GM10266 (cell line): ENCODE measurements around the gene ZNF746.

Source experiments
- DNase-seq: peaks from one replicate; pipeline ENCODE4 v3.0.0; 2012; ENCODE audit errors: extremely low spot score
- CTCF ChIP-seq: IDR thresholded peaks from 2 replicates; pipeline ENCODE4 v1.5.1; 2012; ENCODE audit warnings: mild to moderate bottlenecking, low read depth; ENCODE audit not compliant: control insufficient read depth, insufficient read depth; ENCODE audit errors: missing control alignments

The ZNF746 gene

DNA sequence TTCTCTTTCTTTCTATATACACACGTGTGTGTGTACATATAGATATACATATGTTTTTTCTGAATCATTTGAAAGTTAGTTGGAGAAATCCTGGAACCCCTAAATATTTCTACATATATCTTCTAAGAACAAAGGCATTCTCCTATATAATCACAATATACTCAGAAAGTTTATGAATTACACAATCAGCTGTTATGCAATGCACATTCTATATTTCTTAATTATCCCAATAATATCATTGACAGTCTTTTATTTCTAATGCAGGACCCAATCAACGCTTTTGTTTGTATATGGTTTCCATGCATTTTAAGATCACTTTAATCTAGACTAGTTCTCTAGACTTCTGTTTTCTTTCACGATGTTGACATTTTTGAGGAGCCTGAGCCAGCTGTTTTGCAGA lies 27.7 kb upstream of the ZNF746 start:
- DNase-seq = no peak
- no peak for TF ChIP-seq CTCF

- DNase-seq = no peak
- TF ChIP-seq CTCF = no peak
Observed at GRCh38 chr7:149524394-149524793, 26.8 kb upstream of the ZNF746 start.

DNA sequence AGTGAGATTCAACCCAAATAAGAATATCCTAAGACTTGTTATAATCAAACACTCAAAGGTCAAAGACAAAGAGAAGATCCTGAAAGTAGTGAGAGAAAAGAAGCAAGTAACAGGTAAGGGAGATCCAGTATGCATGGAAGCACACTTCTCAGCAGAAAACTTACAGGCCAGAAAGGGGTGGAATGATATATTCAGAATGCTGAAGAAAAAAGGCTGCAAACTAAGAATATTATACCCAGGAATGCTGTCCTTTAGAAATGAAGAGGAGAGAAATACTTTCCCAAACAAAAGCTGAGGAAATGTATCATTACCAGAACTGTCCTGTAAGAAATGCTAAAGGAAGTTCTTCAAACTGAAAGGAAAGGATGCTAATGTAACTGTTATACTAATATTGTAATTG lies 12.6 kb upstream of the ZNF746 start:
- TF ChIP-seq CTCF = no peak

GRCh38 chr7:149509774-149510173 lies 12.2 kb upstream of the ZNF746 start:
- TF ChIP-seq CTCF = no peak
- DNase-seq = no peak

More for the DNA sequence above, 12.6 kb upstream of the ZNF746 start:
- DNase-seq = no peak

DNA sequence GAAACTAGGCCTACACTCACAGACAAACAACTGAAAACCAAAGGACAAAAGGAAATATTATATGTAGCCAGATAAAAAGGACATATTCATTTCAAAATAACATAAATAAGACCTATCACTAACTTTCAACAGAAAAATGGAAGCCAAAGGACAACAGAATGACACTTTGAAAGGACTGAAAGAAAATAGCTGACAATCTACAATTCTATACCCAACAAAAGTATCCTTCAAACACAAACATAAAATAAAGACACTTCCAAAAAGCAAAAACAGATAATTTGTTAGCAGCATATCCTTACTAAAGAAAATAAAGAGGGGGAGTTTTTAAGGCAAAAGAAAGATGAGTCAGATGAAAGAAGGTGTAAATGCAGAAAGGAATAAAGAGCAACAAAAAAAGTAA lies 7.9 kb upstream of the ZNF746 start:
- no peak for TF ChIP-seq CTCF
- no peak for DNase-seq

GRCh38 chr7:149501651-149502050 lies 4.0 kb upstream of the ZNF746 start:
- TF ChIP-seq CTCF = no peak
- DNase-seq = no peak

GRCh38 chr7:149500910-149501309 lies 3.3 kb upstream of the ZNF746 start:
- no peak for DNase-seq
- no peak for TF ChIP-seq CTCF

DNA sequence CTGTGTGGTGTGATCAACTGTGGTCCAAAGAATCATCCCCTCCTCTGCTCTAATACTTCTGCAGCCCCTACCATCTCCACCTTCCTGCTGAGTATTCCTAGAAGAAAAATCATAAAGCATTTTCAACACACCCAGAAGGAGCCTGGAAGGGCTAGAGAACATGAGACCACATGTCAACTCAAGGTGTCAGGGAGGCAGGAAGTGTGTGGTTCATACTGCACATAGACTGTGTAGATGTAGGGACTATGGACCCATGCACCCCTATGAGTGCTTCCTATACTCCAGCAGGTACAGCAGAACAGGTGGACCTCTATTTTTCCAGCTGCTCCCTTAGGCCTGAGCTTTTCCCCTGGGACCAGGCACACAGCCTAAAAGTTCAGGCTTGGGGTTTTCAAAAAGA lies 2.6 kb upstream of the ZNF746 start:
- no peak for TF ChIP-seq CTCF
- no peak for DNase-seq
